Prostate gland (tissue), 2 donors: ENCODE measurements around the gene FAM131A.

Experiments used
- CTCF ChIP-seq, 4 experiments: fragments of 200-600 bp in 2 of 4; fragments of 450-650 bp in 2 of 4; sonication (generic) in 2 of 4; IDR thresholded peaks; 1 replicate in 3 of 4; 2 replicates in 1 of 4; pipeline ENCODE4 v1.5.1; 2016 to 2019; ENCODE audit warnings: antibody characterized with exemption in 4 of 4, mild to moderate bottlenecking in 2 of 4, moderate library complexity in 2 of 4
- POLR2A ChIP-seq: fragments of 450-650 bp; IDR thresholded peaks from one replicate; pipeline ENCODE4 v1.6.1; 2016; ENCODE audit warnings: antibody characterized with exemption, mild to moderate bottlenecking

GRCh38 chr3:184375747-184376461, 38.5 kb downstream of the FAM131A start:
- TF ChIP-seq CTCF (IDR thresholded peaks at IDR 0.05) (no peak), POLR2A (no peak)
